ENCODE data around the gene CYB5R3. TPM values are rescaled to one million over a fixed set of nuclear protein-coding genes. Genes with fewer than 3 reads are reported as not detected.
"Not testable (repeated sequence)": the region's sequence is repeated elsewhere in the genome, so short reads cannot be mapped to it uniquely, and the experiment has no call there.

The CYB5R3 gene
- total RNA-seq, 1 experiment from 2014 or later: 130 TPM

DNA sequence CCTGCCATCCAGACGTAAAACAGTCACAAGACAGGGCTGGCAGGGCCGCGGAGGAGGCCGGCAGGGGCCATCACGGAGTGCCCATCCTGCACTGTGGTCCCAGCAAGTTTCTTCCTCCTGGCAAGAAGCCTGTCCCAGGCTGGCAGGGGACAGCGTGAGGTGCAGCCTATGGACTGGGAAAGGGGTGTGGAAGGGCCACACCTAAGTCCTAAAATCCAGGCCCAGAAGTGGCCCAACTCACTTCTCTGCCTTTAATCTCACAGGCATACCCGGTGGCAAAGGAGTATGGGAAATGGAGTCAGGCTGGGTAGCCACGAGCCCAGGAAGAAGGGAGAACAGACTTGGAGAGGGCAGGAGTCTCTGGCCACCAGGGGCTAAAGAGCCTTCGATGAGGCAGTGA, 78.6 kb downstream of the CYB5R3 start:
- intact Hi-C loops (cut with micrococcal nuclease; ENCODE audit: unreplicated experiment); POLR2A ChIA-PET; DNase-seq; H3K9me3 ChIP-seq; H3K4me3 ChIP-seq (ENCODE audit: low read depth, low read length); H3K4me1 Mint-ChIP-seq (ENCODE audit: low read depth, unreplicated experiment); H3K36me3 ChIP-seq (ENCODE audit: control insufficient read depth, insufficient read depth, low read length); CTCF ChIA-PET; H3K27ac Mint-ChIP-seq (ENCODE audit: unreplicated experiment); BruUV-seq (replicated peaks); H3K4me1 ChIP-seq; H3K27me3 ChIP-seq (replicated peaks; ENCODE audit: control insufficient read depth, insufficient read depth, low read length); H3K27me3 Mint-ChIP-seq (ENCODE audit: insufficient read depth, unreplicated experiment); H3K9me3 Mint-ChIP-seq (ENCODE audit: unreplicated experiment); H3K4me3 Mint-ChIP-seq (ENCODE audit: unreplicated experiment): not testable (repeated sequence)
- peaks cover 55% of the 10 kb centered on the region for H3K36me3 Mint-ChIP-seq (ENCODE audit: insufficient read depth, unreplicated experiment)

DNA sequence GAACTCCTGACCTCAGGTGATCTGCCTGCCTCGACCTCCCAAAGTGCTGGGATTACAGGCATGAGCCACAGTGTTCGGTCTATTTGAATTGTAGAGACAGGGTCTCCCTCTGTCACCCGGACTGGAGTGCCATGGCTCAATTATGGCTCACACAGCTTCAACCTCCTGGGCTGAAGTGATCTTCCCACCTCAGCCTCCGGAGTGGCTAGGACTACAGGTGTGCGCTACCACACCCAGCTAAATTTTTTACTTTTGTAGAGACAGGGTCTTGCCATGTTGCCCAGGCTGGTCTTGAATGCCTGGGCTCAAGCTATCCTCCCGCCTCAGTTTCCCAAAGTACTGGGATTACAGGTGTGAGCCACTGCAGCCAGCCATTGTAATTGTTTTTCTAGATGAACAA, 81.2 kb downstream of the CYB5R3 start:
- ChIA-PET POLR2A (interaction anchor here (0.6 kb wide), 1 partner anchor 53 kb away, joined by 3 read pairs; no protein-coding TSS in a partner anchor), CTCF (interaction anchor here (1.1 kb wide), 1 partner anchor 30 kb away, joined by 10 read pairs; no protein-coding TSS in a partner anchor)
- H3K4me1 ChIP-seq; BruUV-seq (replicated peaks); H3K4me1 Mint-ChIP-seq (ENCODE audit: low read depth, unreplicated experiment); H3K9me3 ChIP-seq; H3K27me3 ChIP-seq (replicated peaks; ENCODE audit: control insufficient read depth, insufficient read depth, low read length); H3K36me3 ChIP-seq (ENCODE audit: control insufficient read depth, insufficient read depth, low read length); H3K4me3 Mint-ChIP-seq (ENCODE audit: unreplicated experiment); H3K27ac Mint-ChIP-seq (ENCODE audit: unreplicated experiment); intact Hi-C loops (cut with micrococcal nuclease; ENCODE audit: unreplicated experiment); H3K9me3 Mint-ChIP-seq (ENCODE audit: unreplicated experiment); DNase-seq; H3K4me3 ChIP-seq (ENCODE audit: low read depth, low read length); H3K27me3 Mint-ChIP-seq (ENCODE audit: insufficient read depth, unreplicated experiment): not testable (repeated sequence)
- H3K36me3 Mint-ChIP-seq (ENCODE audit: insufficient read depth, unreplicated experiment): peaks cover 40% of the 10 kb centered on the region

Other genes with a start within 250 kb of the CYB5R3 start
- not detected in 2 replicates for gene NFAM1, start 217.0 kb downstream of the CYB5R3 start, total RNA-seq (2022)
- gene RRP7A, start 129.6 kb downstream of the CYB5R3 start, total RNA-seq (2022): 72.2 and 75.2 TPM in 2 replicates
- gene SERHL2, start 95.4 kb downstream of the CYB5R3 start, total RNA-seq (2022): 0.61 and 0.72 TPM in 2 replicates
- 70.0 and 70.8 TPM in 2 replicates for gene POLDIP3, start 34.5 kb downstream of the CYB5R3 start, total RNA-seq (2022)
- gene ATP5MGL, start 8.8 kb downstream of the CYB5R3 start, total RNA-seq (2022): 0.79 and 0.97 TPM in 2 replicates
- 12.7 and 16.2 TPM in 2 replicates for gene A4GALT, start 71.5 kb upstream of the CYB5R3 start, total RNA-seq (2022)
- 32.1 and 37.4 TPM in 2 replicates for gene ARFGAP3, start 207.9 kb upstream of the CYB5R3 start, total RNA-seq (2022)